Measurements from ENCODE around the gene SLC30A5. TPM values are rescaled to one million over a fixed set of nuclear protein-coding genes. Genes with fewer than 3 reads are reported as not detected.
A peak's percentile ranks its signal among the peaks of the same experiment; 100 is the strongest.

Gene SLC30A5
- total and polyA plus RNA-seq, 2 of the 13 experiments (the other 11 are each of a cell fraction or from before 2014, with no cell fraction given): 46.0 to 53.6 TPM

- peak; percentile 30; the same call in 1 of the 2 replicates for TF ChIP-seq HMGXB3 (CRISPR knock-in tag; IDR thresholded peaks at IDR 0.05; ENCODE audit: borderline replicate concordance)
- peak; percentile 74; the same call in 1 of the 2 replicates for TF ChIP-seq ZNF616 (CRISPR knock-in tag; IDR thresholded peaks at IDR 0.05; ENCODE audit: low read depth)
- no peak for TF ChIP-seq ZNF251 (CRISPR knock-in tag; IDR thresholded peaks at IDR 0.05)
- 0 out of 2 replicates have a peak, but pooled peaks have one; percentile 24 for TF ChIP-seq NFKBIZ (CRISPR knock-in tag; IDR thresholded peaks at IDR 0.05)
- TF ChIP-seq ZHX1 (CRISPR knock-in tag; IDR thresholded peaks at IDR 0.05; ENCODE audit: low read depth): peak; percentile 71; the same call in 1 of the 2 replicates
- TF ChIP-seq HDAC6 (IDR thresholded peaks at IDR 0.05; ENCODE audit: low read depth, low read length): no peak
- no peak for TF ChIP-seq ZBTB42 (CRISPR knock-in tag; IDR thresholded peaks at IDR 0.05)
- peak; percentile 82; the same call in 1 of the 2 replicates for TF ChIP-seq ZMAT3 (CRISPR knock-in tag; conservative IDR thresholded peaks at IDR 0.05)
- TF ChIP-seq ZFP37 (CRISPR knock-in tag; IDR thresholded peaks at IDR 0.05; ENCODE audit: borderline replicate concordance): peak; percentile 33; the same call in 1 of the 2 replicates
- peak; percentile 81 for TF ChIP-seq AGO2 (optimal IDR thresholded peaks at IDR 0.05; ENCODE audit: low read depth, low read length)
- peak; percentile 93 for TF ChIP-seq ASH2L (IDR thresholded peaks at IDR 0.05; ENCODE audit: insufficient read length, low read depth, low read length)
- no peak for TF ChIP-seq MYNN (CRISPR knock-in tag; IDR thresholded peaks at IDR 0.05; ENCODE audit: low read depth)
- TF ChIP-seq ZNF788 (CRISPR knock-in tag; IDR thresholded peaks at IDR 0.05; ENCODE audit: borderline replicate concordance): peak; percentile 73; the same call in 1 of the 2 replicates
- TF ChIP-seq ZNF775 (CRISPR knock-in tag; IDR thresholded peaks at IDR 0.05; ENCODE audit: borderline replicate concordance): no peak
- no peak for TF ChIP-seq ZNF576 (CRISPR knock-in tag; IDR thresholded peaks at IDR 0.05)
- TF ChIP-seq ZNF607 (CRISPR knock-in tag; IDR thresholded peaks at IDR 0.05; ENCODE audit: borderline replicate concordance): peak; percentile 51; the same call in 1 of the 2 replicates
- no peak for TF ChIP-seq HNRNPUL1 (IDR thresholded peaks at IDR 0.05; ENCODE audit: low read depth, low read length)
- peak; percentile 74 for TF ChIP-seq ZNF567 (CRISPR knock-in tag; IDR thresholded peaks at IDR 0.05; ENCODE audit: borderline replicate concordance)
- TF ChIP-seq SP140L (CRISPR knock-in tag; IDR thresholded peaks at IDR 0.05; ENCODE audit: borderline replicate concordance): no peak
- peak; percentile 66 for TF ChIP-seq ZSCAN21 (CRISPR knock-in tag; IDR thresholded peaks at IDR 0.05; ENCODE audit: borderline replicate concordance)
- peak; percentile 88 for TF ChIP-seq PHF20 (CRISPR knock-in tag; IDR thresholded peaks at IDR 0.05)
- peak; percentile 94 for TF ChIP-seq GABPB1 (CRISPR knock-in tag; IDR thresholded peaks at IDR 0.05)
These were observed at the start of gene SLC30A5 (continued) for GRCh38 chr5:69093771-69094482.
